ENCODE measurements around the gene HTR3E. TPM values are rescaled to one million over a fixed set of nuclear protein-coding genes. Genes with fewer than 3 reads are reported as not detected.
"Not testable (repeated sequence)": the region's sequence is repeated elsewhere in the genome, so short reads cannot be mapped to it uniquely, and the experiment has no call there.

HTR3E gene
- polyA plus RNA-seq, 3 donors: not detected

DNA sequence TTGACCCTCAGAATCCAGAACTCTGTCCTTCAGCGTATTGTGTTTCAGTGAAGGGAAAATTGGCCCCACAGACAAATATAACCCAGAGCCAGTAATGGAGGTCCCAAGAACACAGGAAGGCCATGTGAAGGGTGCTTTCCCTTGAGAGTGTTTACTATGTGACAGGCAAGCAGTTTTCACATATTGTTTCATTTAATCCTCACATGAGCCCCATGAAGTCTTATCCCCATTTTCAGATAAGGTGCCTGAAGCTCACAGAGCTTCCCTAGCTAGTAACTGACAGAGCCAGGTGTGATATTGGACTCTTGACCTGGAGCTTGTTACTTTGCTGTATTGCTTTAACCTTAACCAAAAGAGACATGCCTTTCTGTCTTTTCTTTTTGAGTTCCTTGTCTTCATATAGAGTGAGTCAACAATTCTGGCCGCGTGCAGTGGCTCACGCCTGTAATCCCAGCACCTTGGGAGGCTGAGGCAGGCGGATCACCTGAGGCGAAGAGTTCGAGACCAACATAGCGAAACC is 48.9 kb downstream of the HTR3E start:
- H3K27ac ChIP-seq (ENCODE audit: low read depth, low read length): no peak overlapping the region
- 81 to 90% (median 87%) methylated on average over 8 of the region's 8 CpGs for WGBS, 3 donors

DNA sequence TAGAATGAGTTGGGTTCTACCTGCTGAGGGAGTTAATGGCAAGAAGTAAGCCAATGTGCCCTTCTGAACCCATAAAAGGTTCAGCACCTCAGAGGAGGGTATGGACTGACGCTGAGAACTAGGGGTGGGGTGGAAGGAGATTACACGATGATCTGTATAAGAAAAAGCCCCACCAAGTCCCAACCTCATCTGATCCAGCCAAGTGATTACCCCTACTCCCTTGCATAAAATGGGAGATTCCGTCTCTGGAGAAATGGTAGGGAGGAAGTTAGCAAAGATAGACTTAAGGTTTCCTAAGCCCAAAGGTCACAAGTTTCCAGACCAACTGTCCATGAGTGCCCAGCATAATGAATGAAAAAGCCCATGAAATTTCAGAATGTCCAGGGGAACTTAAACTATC is 51.2 kb downstream of the HTR3E start:
- WGBS, 3 donors: 68 to 83% (median 73%) methylated on average over 3 of the region's 3 CpGs
- H3K27ac ChIP-seq (ENCODE audit: low read depth, low read length): no peak overlapping the region

DNA sequence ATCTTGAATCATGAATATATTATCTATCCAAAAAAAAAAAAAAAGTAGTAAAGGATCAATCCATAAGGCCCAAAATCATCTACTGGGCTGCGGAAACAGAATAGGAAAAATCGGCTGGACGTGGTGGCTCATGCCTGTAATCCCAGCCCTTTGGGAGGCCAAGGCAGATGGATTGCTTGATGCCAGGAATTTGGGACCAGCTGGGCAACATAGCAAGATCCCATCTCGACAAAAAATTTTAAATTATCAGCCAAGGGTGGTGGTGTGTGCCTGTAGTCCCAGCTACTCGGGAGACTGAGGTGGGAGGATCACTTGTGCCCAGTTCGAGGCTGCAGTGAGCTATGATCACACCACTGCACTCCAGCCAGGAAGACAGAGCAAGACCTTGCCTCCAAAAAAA is 52.3 kb downstream of the HTR3E start:
- WGBS, 3 donors: 86 to 96% (median 94%) methylated on average over 6 of the region's 6 CpGs
- H3K27ac ChIP-seq (ENCODE audit: low read depth, low read length): no peak overlapping the region

DNA sequence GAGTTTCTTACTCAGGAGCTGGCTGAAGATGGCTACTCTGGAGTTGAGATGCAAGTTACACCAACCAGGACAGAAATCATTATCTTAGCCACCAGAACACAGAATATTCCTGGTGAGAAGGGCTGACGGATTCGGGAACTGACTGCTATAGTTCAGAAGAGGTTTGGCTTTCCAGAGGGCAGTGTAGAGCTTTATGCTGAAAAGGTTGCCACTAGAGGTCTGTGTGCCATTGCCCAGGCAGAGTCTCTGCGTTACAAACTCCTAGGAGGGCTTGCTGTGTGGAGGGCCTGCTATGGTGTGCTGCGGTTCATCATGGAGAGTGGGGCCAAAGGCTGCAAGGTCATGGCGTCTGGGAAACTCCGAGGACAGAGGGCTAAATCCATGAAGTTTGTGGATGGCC is 52.9 kb downstream of the HTR3E start:
- WGBS, 3 donors: 56 to 79% (median 78%) methylated on average over 6 of the region's 6 CpGs
- H3K27ac ChIP-seq (ENCODE audit: low read depth, low read length): not testable (repeated sequence)

DNA sequence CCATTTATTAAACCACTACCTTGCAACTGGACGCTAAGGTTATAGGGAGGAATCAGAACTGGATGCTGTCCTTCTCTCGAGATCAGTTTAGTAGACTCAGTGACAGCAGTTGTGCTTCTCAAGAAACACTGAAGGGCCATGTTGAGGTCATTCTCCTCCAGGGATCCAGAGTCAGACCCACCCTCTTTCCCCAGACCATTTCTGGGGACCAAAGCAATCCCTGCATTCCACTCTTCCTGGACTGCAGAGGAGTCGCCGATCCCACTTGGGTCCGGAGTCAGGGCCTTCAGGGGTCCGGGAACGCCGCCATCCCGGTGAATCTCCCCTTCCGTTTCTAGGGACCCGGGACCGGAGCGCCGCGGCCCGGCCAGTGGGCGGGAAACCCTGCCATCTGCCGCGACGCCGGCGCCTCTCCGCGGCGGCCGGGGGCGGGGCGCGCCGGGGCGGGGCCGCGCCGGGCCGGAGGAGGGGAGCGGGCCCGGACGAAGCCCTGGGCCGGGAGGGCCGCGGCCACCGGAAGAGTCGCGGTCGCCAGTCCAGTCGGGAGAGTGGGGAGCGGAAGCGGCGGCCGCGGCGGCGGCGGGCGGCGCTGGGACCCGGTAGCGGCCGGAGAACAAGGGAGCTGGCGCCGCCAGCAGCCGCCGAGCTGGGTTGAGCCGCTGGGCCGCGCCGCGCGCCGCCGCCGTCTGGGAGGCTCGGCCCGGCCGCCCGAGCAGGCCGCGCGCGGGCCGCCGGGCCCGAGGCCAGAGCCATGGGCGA is 58.2 kb downstream of the HTR3E start, which contains the start of gene DVL3:
DVL3 (plus strand) TSS at position 493 of the 759 bp plus-strand sequence; CDS start at position 752, 259 bp downstream.
- H3K27ac ChIP-seq (ENCODE audit: low read depth, low read length): peak within 1 kb of the TSS; percentile 42
- WGBS, 3 donors: 1% methylated on average over 34 to 84 of the region's 84 CpGs

DNA sequence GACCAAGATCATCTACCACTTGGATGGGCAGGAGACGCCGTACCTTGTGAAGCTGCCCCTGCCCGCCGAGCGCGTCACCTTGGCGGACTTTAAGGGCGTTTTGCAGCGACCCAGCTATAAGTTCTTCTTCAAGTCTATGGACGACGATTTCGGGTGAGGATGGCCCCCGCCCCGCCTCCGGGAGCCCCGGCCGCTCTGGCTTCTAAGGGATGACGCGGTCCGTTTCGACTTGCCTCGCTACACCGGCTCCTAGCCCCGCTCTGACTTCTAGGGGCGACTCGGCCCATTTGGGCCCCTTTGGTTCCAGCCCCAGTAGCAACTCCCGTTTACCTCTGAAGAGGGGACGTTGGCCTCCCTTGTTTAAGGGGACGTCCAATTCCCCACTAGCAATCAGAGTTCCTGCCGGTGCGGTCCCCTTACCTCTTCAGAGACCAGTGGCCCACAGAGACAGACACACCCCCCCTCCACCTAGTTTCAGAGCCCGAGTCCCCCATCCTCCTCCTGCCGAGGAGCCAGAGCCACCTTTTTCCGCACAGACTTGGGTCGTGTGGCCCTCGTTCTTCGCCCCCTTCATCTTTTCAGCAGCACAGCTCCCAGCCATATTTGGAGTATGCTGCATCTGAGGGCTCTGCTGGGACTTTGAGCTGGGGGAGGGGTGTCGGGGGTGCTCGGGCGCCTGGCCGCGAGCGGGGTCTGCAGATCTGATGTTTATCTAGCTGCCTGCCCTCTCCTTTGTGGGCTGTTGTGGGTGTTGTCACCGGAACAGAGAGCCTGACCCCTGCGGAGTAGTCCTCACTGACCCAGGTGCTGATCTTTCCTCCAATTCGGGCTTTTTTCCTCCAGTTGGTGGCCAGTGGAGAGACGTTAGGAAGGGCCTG is 59.0 kb downstream of the HTR3E start:
- WGBS, 3 donors: 0% methylated on average over 46 to 47 of the region's 47 CpGs
- H3K27ac ChIP-seq (ENCODE audit: low read depth, low read length): peak overlapping the region; percentile 42

DNA sequence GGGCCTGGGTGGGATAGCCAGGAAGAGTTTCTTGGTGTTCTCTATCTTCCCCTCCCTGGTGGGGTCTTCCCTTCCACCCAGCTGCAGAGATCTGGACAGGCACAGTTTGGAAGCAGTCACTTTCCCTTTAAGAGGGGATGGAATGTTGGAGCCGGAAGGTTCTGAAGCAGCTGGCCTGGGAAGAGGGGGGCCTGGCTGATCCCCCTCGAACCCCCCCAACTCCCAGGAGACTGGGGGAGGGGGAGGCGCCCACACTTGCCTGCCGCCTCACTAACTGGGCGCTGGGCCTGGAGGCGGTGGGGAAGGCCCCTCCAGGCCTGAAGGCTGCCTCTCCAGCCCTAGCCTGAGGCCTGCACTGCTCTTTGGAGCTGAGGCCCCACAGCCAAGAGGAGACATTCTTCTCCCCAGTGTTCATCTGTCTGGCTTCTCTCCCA is 59.7 kb downstream of the HTR3E start:
- 2 to 15% (median 3%) methylated on average over 6 of the region's 6 CpGs for WGBS, 3 donors
- H3K27ac ChIP-seq (ENCODE audit: low read depth, low read length): no peak overlapping the region

Other genes starting within 250 kb of the HTR3E start
- gene PARL, start 212.2 kb upstream of the HTR3E start, polyA plus RNA-seq: 10 to 100 TPM; 34.8 to 60.8 (median 47.5) TPM
- 10 to 100 TPM in 1 of 3 donors, 1 to 10 TPM in 2; 6.0 to 10.8 (median 8.5) TPM for gene ABCC5, start 79.2 kb upstream of the HTR3E start, polyA plus RNA-seq
- gene HTR3D, start 65.3 kb upstream of the HTR3E start, polyA plus RNA-seq: not detected
- gene HTR3C, start 44.0 kb upstream of the HTR3E start, polyA plus RNA-seq: not detected
- 10 to 100 TPM; 24.4 to 38.0 (median 26.3) TPM for gene EIF2B5, start 38.3 kb downstream of the HTR3E start, polyA plus RNA-seq
- gene DVL3, start 58.3 kb downstream of the HTR3E start, polyA plus RNA-seq: 10 to 100 TPM; 27.3 to 31.8 (median 29.0) TPM
- gene AP2M1, start 77.8 kb downstream of the HTR3E start, polyA plus RNA-seq: 100 to 1,000 TPM; 121 to 313 (median 264) TPM
- 10 to 100 TPM; 37.4 to 57.2 (median 42.4) TPM for gene ABCF3, start 89.1 kb downstream of the HTR3E start, polyA plus RNA-seq
- 1 to 10 TPM in 1 of 3 donors, under 1 TPM in 1, not detected in 1; 0.33 to 4.4 TPM for gene VWA5B2, start 132.5 kb downstream of the HTR3E start, polyA plus RNA-seq
- gene ALG3, start 151.9 kb downstream of the HTR3E start, polyA plus RNA-seq: 10 to 100 TPM; 22.6 to 43.9 (median 35.4) TPM
- 1 to 10 TPM; 2.1 to 8.0 (median 4.4) TPM for gene EEF1AKMT4, start 152.6 kb downstream of the HTR3E start, polyA plus RNA-seq
- gene CAMK2N2, start 164.5 kb downstream of the HTR3E start, polyA plus RNA-seq: 10 to 100 TPM in 1 of 3 donors, under 1 TPM in 1, not detected in 1; 0.06 to 15.6 TPM
- 1 to 10 TPM in 1 of 3 donors, not detected in 2; 5.5 TPM for gene ECE2, start 179.0 kb downstream of the HTR3E start, polyA plus RNA-seq
- 100 to 1,000 TPM in 2 of 3 donors, 10 to 100 TPM in 1; 74.6 to 181 (median 139) TPM for gene PSMD2, start 202.2 kb downstream of the HTR3E start, polyA plus RNA-seq
- 100 to 1,000 TPM; 114 to 271 (median 178) TPM for gene EIF4G1, start 217.5 kb downstream of the HTR3E start, polyA plus RNA-seq
- 10 to 100 TPM in 2 of 3 donors, 1 to 10 TPM in 1; 7.6 to 16.5 (median 13.9) TPM for gene FAM131A, start 240.5 kb downstream of the HTR3E start, polyA plus RNA-seq